Measurements from ENCODE around the gene ZDBF2.
"Not testable (repeated sequence)": the region's sequence is repeated elsewhere in the genome, so short reads cannot be mapped to it uniquely, and the experiment has no call there.

The ZDBF2 gene

DNA sequence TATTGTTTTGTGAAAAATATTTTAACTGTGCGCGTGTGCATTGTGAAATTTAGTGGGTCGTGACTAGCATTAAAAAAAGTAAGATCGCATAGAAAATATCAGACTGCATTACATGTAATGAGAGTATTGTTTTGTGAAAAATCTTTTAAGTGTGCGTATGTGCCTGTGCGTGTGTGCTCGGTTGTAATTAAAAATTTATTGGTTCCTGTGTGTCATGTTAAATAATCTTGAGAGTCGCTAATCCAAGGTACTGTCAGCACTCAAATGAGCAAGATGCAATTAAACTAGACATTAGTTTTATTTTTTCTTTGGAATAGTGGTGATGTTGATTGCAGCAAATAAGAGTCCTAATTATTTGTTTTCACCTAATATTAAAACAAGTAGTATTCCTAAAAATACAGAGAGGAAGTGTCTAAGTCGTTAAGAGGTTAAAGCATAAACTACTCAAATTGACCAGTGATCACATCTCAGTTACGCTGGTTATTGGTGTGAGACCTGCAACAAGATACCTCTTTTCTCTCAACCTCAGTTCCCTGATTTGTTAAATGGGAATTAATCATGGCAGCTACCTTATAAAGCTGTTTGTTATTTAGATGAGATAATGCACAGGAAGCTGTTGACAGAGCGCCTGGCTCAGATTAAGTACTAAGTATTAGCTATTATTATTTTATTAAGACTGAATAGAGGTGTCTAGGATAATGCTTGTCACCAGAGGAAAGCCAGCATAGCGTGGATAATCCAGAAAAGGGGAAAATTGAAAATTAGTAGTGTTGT lies 1.9 kb downstream of the ZDBF2 start:
- TF ChIP-seq CTCF (IDR thresholded peaks at IDR 0.05; ENCODE audit: extremely low read depth, missing control alignments), result no peak
- no peak for DNase-seq (ENCODE audit: low spot score)

- no peak for TF ChIP-seq CTCF (IDR thresholded peaks at IDR 0.05; ENCODE audit: extremely low read depth, missing control alignments)
- no peak for DNase-seq (ENCODE audit: low spot score)
Measured at GRCh38 chr2:206277503-206277902, 3.0 kb downstream of the ZDBF2 start.

DNA sequence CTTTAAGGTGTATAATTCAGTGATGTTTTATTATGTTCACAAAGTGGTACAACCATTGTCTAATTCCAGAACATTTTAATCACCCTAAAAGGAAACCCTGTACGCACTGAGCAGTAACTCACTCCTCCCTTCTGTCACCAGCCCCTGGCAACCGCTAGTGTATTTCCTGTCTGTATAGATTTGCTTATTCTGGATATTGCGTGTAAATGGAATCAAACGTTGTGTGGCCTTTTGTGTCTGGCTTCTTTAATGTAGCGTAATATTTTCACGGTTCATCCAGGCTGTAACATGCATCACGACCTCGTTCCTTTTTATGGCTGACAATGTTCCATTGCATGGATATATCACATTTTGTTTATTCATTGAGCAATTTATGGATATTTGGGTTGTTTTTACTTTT lies 8.3 kb downstream of the ZDBF2 start:
- no peak for DNase-seq (ENCODE audit: low spot score)
- TF ChIP-seq CTCF (IDR thresholded peaks at IDR 0.05; ENCODE audit: extremely low read depth, missing control alignments), result no peak

DNA sequence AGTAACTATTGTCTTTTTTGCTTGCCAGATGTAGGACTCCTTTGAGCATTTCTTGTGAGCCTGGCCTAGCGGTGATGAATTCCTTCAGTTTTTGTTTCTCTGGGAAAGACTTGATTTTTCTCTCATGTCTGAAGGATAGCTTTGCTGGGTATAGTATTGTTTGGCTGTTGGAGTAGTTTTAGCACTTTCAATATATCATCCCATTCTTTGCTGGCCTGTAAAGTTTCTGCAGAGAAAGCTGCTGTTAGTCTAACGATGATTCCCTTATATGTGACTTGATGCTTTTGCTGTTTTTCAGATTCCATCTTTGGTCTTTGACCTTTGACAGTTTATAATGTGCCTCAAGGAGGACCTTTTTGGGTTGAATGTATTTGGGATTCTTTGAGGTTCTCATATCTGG lies 12.7 kb downstream of the ZDBF2 start:
- no peak for TF ChIP-seq CTCF (IDR thresholded peaks at IDR 0.05; ENCODE audit: extremely low read depth, missing control alignments)
- DNase-seq (ENCODE audit: low spot score), result no peak

DNA sequence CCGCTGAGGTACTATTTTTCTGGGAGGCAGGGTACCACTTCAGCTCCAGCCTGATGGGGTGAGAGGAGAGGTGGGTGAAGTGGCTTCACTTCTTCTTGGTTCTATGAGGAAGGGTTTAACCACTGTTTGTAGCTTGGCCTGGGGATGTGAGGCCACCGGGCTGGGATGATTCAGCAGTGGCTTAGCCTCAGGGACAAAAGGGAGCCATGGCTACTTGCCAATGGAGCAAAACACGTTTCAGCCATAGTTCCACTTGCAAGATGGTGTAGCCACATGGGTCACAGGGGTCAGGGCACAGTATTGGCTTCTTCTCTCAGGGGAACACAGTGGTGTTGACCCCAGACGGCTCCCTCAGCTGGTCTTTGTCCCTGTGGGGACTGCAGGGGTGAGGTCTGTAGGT lies 14.9 kb downstream of the ZDBF2 start:
- DNase-seq (ENCODE audit: low spot score), result no peak
- TF ChIP-seq CTCF (IDR thresholded peaks at IDR 0.05; ENCODE audit: extremely low read depth, missing control alignments), result no peak

GRCh38 chr2:206296128-206296527 lies 21.7 kb downstream of the ZDBF2 start:
- DNase-seq (ENCODE audit: low spot score), result no peak
- TF ChIP-seq CTCF (IDR thresholded peaks at IDR 0.05; ENCODE audit: extremely low read depth, missing control alignments), result no peak

DNA sequence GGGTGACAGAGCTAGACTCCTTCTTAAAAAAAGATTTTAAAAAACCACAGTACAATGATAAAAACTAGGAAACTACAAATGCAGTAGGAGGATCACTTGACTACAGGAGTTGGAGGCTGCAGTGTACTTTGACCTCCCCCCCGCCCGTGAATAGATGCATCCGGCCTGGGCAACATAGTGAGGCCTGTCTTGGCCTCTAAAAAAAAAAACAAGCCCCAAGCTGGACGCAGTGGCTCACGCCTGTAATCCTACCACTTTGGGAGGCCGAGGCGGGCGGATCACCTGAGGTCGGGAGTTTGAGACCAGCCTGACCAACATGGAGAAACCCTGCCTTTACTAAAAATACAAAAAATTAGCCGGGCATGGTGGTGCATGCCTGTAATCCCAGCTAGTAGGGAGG lies 25.1 kb downstream of the ZDBF2 start:
- DNase-seq (ENCODE audit: low spot score), result not testable (repeated sequence)
